Ureter (tissue), 1 donor: ENCODE data around the gene PHIP. TPM values are rescaled to one million over a fixed set of nuclear protein-coding genes. Genes with fewer than 3 reads are reported as not detected.

Experiments used
- DNase-seq: peaks from one replicate; pipeline ENCODE4 v3.0.0-alpha.2; 2020; ENCODE audit warnings: low spot score
- total RNA-seq: library from RNA; stranded (reverse); gene quantifications from one replicate; pipeline ENCODE4 v1.2.4, GENCODE V29; 2023
- donor health status: DM: yes; HTN: yes; CAD: no.

The PHIP gene
- total RNA-seq, 1 donor from 2014 or later, result 44.8 TPM

DNA sequence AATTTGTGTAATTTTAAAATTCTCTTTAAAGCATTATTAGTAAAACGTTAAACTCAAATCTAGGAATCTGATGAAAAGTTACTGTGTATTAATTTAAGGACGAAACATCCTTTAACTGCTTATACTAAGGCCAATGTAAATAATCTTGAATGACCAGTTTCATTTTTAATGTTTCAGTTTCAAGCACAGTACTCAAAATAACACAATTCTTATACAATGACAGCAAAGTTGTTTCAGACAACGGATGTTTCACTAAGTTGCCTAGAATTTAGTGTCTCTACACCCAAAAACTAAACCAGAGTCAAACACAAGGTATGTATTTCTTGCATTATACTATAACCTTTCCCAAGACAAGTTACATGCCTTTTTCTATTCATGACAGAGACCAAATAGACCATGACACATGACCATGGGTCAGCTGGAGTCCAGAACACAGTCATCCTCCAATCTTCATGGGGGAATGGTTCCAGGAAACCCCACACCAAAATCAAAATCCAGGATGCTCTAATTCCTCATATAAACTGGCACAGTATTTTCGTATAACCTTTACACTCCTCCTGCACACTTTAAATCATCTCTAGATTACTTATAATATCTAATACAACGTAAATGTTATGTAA, 7.7 kb downstream of the PHIP start:
- no peak for DNase-seq

- DNase-seq, result no peak
These were observed 11.2 kb downstream of the PHIP start for GRCh38 chr6:79066828-79067227.

DNA sequence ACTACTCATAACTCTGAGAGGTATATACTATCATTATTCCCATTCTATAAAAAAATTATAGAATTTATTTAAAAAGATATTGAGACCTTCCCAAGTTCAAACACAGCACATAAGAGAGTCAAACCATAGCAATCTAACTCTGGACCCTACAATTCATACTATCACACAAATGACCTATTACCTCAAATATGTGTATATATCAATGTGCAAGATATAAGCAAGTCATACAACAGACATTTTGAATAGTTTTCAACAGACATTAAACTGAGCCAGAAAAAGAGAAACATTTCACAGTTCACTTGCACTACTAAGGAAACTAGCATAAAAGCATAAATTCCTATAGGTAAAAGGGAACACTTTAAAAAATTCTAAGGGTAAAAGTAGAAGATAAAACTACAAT, 11.7 kb downstream of the PHIP start:
- DNase-seq, result no peak

DNA sequence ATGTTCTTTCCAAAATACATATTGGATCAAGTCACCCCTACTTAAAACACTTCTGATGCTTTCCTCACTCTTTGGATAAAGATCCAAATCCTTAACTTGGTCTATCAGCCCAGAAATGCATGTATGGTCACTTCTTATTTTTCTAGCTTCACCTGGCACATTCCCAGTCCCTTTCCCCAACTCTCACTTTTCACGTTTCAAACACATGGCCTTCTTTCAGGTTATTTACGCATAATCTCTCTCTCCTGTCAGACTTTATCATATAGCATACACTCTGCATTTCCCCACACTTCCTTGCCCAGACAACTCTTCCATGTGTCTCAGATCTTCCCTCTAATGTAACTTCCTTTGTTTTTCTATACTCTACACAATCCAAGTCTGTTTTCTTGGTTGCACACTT, 12.8 kb downstream of the PHIP start:
- no peak for DNase-seq

- DNase-seq, result no peak
These were observed 13.4 kb downstream of the PHIP start for GRCh38 chr6:79064635-79065034.

- no peak for DNase-seq
These were observed 15.3 kb downstream of the PHIP start for GRCh38 chr6:79062708-79063107.

GRCh38 chr6:79057746-79058145, 20.3 kb downstream of the PHIP start:
- no peak for DNase-seq

DNA sequence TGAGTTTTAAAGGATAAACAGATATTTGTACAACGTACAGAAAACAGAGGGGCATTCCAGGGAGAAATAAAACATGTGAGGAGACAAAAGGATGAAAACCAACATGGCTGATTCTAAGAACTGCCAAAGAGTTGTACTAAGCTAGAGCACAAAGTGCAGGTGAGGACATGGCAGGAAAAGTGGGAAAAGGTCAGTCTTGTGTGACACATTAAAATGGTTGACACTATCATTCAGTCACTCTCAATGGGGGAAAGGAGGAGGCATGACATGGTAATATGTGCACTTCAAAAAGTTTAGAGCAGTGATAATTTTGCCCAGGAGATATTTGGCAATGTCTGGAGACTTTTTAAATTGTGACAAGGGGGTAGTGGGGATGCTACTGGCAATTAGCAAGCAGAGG, 21.8 kb downstream of the PHIP start:
- DNase-seq, result no peak

DNA sequence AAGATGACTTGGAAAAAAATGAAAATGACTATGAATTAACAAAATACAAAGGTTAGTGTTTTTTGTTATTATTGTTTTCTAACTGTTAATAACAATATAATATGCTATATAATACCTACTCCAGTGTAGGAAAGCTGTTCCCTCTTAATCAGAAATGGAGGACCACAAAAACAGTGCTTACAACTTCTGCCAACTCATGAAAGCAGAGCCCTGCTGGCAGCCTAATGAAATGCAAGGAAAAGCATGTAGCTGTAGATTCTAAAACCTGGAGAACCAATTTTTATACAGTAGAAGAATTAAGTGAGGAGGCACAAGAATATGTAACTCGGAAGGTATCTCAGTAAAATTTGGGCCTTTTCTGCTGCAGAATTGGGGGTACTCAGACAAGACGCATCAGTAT, 29.4 kb downstream of the PHIP start:
- DNase-seq, result no peak

- DNase-seq, result no peak
These were observed 31.0 kb downstream of the PHIP start for GRCh38 chr6:79047072-79047471.

GRCh38 chr6:79045966-79046365, 32.1 kb downstream of the PHIP start:
- no peak for DNase-seq

DNA sequence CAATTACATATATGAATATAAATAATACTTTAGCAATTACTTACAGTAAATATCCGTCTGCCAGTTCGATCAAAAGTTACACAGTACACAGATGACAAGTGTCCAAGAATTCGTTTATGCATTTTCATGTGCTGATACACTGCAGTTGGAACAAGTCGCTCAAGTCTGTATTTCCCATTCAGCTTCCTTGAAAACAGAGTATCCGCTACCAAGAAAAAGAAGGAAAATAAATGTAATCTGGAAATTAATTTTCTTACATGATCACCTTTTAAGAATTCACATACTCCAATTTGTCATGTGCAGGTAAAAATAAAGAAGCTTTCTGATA, 35.3 kb downstream of the PHIP start:
- DNase-seq, result no peak

DNA sequence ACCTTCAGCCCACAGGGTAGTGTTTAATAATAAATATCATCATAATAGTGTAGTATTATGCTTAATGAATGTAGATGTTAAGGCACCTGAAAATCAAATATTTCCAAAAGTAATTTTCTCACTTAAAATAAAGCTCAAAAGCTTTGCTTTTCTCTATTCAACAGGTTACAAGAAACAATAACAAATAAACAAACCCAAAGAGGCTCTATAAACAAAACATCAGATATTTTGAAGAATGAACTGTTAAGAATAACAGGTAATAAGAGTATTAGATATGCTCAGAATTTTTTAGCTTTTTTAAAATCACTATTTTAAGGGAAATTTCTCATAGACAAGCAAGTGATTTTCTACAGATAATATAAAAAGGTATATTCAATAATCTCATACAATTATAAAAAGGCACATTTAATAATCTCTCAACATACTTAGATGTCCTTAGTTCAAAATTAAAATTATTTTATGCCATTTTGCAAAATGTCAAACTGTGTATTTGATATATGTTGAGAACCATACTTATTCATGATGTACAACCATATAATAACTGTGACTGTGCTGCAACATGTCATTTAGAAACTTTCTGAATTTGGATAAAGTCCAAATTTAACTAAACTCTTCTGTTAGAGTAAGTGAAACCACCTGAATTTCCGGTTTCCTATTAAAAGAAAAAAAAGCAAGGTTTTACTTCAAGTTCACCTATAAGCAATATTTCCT, 35.8 kb downstream of the PHIP start:
- no peak for DNase-seq

GRCh38 chr6:79040083-79040482, 38.0 kb downstream of the PHIP start:
- no peak for DNase-seq

- DNase-seq, result no peak
These were observed 40.0 kb downstream of the PHIP start for GRCh38 chr6:79038061-79038460.

DNA sequence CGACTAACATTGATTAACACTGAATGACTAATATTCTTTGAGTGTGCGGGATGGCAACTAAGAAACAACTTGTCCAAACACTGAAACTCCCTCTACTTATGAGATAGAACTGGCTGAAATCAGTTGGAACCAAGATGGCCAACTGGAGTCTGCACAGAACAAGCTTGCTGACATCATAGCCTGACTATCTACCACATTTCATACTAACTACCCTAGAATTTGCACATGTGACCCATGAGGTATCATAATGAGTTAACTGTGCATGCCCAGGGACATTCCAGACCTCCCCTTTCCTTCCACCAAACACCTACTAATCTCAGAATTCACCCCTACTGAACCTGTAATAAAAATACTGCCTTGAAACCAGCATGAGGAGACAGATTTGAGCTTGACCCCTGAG, 43.2 kb downstream of the PHIP start:
- DNase-seq, result no peak

GRCh38 chr6:79033279-79033678, 44.8 kb downstream of the PHIP start:
- no peak for DNase-seq

- no peak for DNase-seq
These were observed 46.0 kb downstream of the PHIP start for GRCh38 chr6:79031821-79032590.

GRCh38 chr6:79030511-79030910, 47.5 kb downstream of the PHIP start:
- DNase-seq, result no peak

- DNase-seq, result no peak
These were observed 48.0 kb downstream of the PHIP start for GRCh38 chr6:79030023-79030422.

DNA sequence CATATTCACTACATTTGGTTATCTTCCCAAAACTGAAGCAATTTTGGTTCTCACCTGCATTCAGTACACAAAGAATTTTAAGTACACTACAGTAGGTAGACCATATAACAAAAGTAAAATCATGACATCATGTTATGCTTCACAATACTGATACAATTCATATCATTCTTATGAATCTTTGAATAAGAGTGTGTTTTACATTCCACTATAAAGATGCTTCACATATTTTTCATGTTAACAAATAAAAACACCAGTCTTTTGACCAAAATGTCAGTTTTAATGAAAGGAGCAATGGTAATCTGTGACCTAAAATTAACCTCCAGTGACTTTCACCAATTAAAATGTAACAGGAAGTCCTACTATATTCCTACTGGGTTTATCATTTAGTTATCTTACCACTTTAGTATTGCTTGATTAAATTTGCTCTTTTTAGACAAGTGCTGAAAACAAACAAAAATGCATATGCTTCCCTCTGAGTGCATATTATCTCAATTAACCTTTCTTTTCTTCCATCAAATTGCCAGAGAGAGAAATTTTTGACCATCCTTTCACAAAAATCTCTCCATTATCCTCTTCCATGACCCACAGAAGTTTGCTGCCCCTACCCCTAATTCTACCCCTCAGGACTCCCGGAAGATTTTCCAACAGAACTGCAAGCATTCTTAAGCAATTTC, 49.3 kb downstream of the PHIP start:
- DNase-seq, result no peak

- no peak for DNase-seq
These were observed 66.1 kb downstream of the PHIP start for GRCh38 chr6:79011940-79012339.

DNA sequence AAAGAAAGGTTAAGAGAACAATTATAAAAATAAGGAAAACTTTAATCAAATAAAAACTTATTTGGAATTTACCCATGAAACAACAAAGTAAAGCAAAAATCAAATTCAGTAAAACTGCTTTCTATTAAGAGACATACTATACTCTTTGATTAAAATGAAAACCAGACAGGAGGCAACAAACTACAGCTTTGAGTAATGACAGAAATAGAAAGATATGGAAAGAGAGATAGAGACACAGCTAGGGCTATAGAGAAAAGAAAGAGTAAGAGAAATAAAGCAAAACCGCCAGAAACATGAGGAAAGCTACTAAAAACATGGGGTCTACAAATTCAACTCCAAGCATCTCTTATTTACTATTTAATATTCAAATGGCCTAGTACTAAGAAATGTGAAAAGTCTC, 67.6 kb downstream of the PHIP start:
- no peak for DNase-seq
